T-helper 2 cell treated with Interferon-gamma antibody and Interleukin-4, amounts not matched to agents 5 μg/mL and 100 μg/mL, for 36 hours (primary cell): ENCODE measurements around the gene UBR2.

ENCODE experiments used
- DNase-seq: peaks from one replicate; pipeline ENCODE4 v3.0.0; 2021; ENCODE audit warnings: low spot score
- H3K27ac Mint-ChIP-seq: one replicate; pipeline ENCODE4 v1.8.0; 2021; ENCODE audit warnings: mild to moderate bottlenecking, mixed read lengths
- H3K27me3 Mint-ChIP-seq: one replicate; pipeline ENCODE4 v1.8.0; 2021; ENCODE audit warnings: low read depth, mixed read lengths
- H3K36me3 Mint-ChIP-seq: one replicate; pipeline ENCODE4 v1.8.0; 2021; ENCODE audit warnings: low read depth, mixed read lengths
- H3K4me1 Mint-ChIP-seq: one replicate; pipeline ENCODE4 v1.8.0; 2021; ENCODE audit warnings: low read depth, mixed read lengths
- H3K4me3 Mint-ChIP-seq: one replicate; pipeline ENCODE4 v1.8.0; 2022; ENCODE audit warnings: mild to moderate bottlenecking, moderate library complexity, mixed read lengths
- H3K9me3 Mint-ChIP-seq: one replicate; pipeline ENCODE4 v1.8.0; 2021; ENCODE audit warnings: mixed read lengths

Gene UBR2

DNA sequence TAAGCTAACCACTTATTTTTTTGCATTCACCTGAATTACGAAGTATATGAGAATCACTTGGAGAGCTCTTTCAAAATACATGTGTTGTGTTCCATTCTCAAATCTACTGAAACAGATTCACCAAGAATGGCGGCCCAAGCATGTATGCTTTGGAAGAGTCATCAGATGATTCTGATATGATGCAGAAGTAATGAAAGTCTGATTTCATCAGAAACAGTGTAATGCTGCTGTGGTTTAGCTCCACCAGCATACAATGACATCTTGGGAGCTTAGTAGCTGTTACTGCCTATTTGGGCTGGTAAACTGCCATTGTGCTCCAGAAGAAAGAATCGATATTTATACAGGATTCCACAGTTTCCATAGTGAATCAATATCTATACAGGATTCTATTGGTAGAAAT is 52.9 kb downstream of the UBR2 start:
- H3K27me3 Mint-ChIP-seq = no peaks in the 10 kb centered on the region
- peaks cover 29% of the 10 kb centered on the region for H3K4me1 Mint-ChIP-seq
- peak; percentile 8 for DNase-seq
- peak overlapping the region; percentile 6 for H3K4me3 Mint-ChIP-seq
- peak overlapping the region; percentile 5 for H3K27ac Mint-ChIP-seq
- H3K36me3 Mint-ChIP-seq = peaks cover 59% of the 10 kb centered on the region
- no peaks in the 10 kb centered on the region for H3K9me3 Mint-ChIP-seq

DNA sequence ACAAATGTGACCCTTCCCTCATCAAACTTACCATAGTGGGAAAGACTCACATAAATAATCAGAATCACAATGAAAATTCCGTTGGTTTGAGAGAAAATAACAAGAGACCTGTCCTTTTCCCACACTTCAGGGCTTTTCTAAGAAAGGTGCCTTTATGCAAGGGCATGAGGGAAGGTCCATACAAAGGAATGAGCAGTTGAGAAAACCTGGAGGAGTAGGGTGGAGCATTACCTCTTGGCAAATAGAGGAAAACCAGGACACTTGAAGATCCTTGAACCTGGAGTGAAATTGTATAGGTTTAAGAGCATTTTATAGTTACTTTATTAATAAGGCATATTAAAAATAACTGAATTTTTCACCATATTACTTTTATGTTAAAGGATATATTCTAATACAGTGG is 54.3 kb downstream of the UBR2 start:
- Mint-ChIP-seq H3K27ac (no peak overlapping the region), H3K9me3 (no peaks in the 10 kb centered on the region), H3K4me3 (no peak overlapping the region), H3K4me1 (peaks cover 28% of the 10 kb centered on the region), H3K36me3 (peaks cover 58% of the 10 kb centered on the region), H3K27me3 (no peaks in the 10 kb centered on the region)
- DNase-seq = no peak

DNA sequence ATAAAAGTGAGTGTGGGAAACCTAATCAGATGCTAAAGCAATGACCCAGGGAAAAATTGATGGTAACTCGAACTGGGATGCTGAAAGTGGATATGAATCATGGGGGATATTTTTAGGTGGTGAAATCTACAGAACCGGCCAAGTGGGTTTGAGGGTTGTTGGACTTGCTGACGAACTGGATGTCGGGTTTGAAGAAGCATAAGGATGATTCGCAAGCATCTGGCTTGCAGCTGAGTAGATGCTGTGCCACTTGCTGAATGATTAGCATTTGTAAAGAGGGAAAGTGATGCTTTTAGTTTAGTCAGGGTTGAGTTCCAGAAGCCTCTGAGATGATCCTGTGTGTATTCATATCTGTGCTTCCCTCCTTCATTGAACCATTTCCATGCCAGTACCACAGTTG is 54.9 kb downstream of the UBR2 start:
- no peak for DNase-seq
- Mint-ChIP-seq H3K4me1 (peaks cover 27% of the 10 kb centered on the region), H3K9me3 (no peaks in the 10 kb centered on the region), H3K27me3 (no peaks in the 10 kb centered on the region), H3K27ac (no peak overlapping the region), H3K4me3 (no peak overlapping the region), H3K36me3 (peaks cover 59% of the 10 kb centered on the region)

DNA sequence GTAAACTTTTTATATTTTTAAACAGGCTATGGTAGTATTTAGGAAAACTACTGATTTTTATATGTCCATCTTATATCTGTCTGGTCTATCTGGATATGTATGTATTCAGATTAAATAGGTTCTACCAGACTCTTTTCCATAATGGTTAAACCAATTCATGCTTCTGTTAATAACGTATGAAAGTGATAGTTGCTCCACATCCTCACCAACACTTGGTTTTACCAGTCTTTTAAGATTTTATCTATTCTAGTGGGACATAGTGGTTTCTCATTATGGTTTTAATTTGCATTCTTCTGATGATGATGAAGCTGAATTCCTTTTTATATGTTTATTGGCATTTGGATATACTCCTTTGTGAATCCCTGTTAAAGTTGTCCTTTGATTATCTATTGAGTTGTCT is 56.1 kb downstream of the UBR2 start:
- DNase-seq = no peak

DNA sequence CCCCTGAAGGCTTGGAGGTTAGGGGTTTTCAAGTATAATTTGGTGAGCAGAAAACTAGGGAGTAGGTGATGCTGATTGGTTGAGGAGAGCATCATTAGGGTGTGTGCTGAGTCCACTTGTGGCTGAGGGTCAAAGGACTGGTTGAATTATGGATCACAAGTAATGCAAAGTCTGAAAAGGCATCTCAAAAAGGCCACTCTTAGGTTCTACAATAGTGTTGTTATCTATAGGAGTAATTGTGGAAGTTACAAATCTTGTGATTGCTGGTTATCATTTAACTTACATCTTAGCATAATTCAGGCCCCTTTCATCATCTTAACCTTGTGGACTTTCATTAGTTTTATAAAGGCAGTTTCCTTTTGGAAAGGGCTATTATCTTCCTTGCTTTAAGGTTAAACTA is 60.8 kb downstream of the UBR2 start:
- no peak overlapping the region for H3K4me3 Mint-ChIP-seq
- no peak overlapping the region for H3K27ac Mint-ChIP-seq
- peaks cover 8% of the 10 kb centered on the region for H3K4me1 Mint-ChIP-seq
- no peaks in the 10 kb centered on the region for H3K9me3 Mint-ChIP-seq
- DNase-seq = no peak
- no peaks in the 10 kb centered on the region for H3K27me3 Mint-ChIP-seq
- peaks cover 47% of the 10 kb centered on the region for H3K36me3 Mint-ChIP-seq

More for the DNA sequence above, 56.1 kb downstream of the UBR2 start:
- no peak overlapping the region for H3K4me3 Mint-ChIP-seq
- peaks cover 28% of the 10 kb centered on the region for H3K4me1 Mint-ChIP-seq
- peaks cover 66% of the 10 kb centered on the region for H3K36me3 Mint-ChIP-seq
- H3K27ac Mint-ChIP-seq = no peak overlapping the region
- no peaks in the 10 kb centered on the region for H3K27me3 Mint-ChIP-seq
- H3K9me3 Mint-ChIP-seq = no peaks in the 10 kb centered on the region

DNA sequence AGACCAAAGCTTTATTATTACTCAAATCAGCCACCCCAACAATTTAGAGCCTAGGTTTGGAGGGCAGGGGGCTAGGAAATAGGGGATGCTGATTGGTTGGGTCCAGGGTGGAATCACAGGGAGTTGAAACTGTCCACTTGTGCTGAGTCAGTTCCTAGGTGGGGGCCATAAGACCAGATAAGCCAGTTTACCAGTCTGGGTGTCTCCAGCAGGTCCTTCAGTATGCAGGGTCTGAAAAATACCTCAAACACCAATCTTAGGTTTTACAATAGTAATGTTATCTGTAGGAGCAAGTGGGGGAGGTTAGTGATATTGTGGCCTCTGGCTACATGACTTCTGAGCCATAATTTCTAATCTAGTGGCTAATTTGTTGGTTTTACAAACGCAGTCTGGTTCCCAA is 63.2 kb downstream of the UBR2 start:
- H3K4me3 Mint-ChIP-seq = no peak overlapping the region
- peaks cover 41% of the 10 kb centered on the region for H3K36me3 Mint-ChIP-seq
- DNase-seq = no peak
- H3K4me1 Mint-ChIP-seq = peaks cover 7% of the 10 kb centered on the region
- H3K9me3 Mint-ChIP-seq = no peaks in the 10 kb centered on the region
- H3K27me3 Mint-ChIP-seq = no peaks in the 10 kb centered on the region
- no peak overlapping the region for H3K27ac Mint-ChIP-seq

DNA sequence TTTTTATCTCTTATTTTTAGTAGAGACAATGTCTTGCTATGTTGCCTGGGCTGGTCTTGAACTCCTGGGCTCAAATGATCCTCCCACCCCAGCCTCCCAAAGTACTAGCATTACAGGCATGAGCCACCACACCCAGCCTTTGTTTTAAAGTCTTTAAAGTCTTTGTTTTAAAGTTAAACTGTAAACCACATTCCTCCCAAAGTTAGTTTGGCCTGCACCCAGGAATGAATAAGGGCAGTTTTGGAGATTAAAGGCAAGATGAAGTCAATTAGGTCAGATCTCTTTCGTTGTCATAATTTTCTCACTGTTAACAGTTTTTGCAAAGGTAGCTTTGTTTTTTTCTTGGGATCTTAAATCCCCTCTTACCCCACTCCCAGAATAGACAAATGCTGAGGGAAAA is 63.8 kb downstream of the UBR2 start:
- DNase-seq = no peak
- H3K4me1 Mint-ChIP-seq = peaks cover 7% of the 10 kb centered on the region
- no peaks in the 10 kb centered on the region for H3K9me3 Mint-ChIP-seq
- no peak overlapping the region for H3K4me3 Mint-ChIP-seq
- peaks cover 45% of the 10 kb centered on the region for H3K36me3 Mint-ChIP-seq
- H3K27me3 Mint-ChIP-seq = no peaks in the 10 kb centered on the region
- H3K27ac Mint-ChIP-seq = peak overlapping the region; percentile 39

DNA sequence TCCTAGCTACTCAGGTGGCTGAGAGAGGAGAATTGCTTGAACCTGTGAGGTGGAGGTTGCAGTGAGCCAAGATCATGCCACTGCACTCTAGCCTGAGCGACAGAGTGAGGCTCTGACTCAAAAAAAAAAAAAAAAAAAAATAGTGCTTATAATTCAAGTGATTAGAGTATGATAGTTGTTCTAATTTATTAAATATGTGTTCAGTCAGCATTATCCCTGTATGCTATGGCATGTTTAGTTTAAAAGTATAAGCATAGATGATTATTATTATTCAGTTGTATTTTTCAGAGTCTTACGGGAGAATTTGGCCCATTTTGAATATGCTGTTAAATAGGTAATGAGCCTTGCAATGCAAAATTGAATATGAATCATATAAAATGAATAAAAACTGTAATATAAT is 64.8 kb downstream of the UBR2 start:
- Mint-ChIP-seq H3K36me3 (peaks cover 48% of the 10 kb centered on the region), H3K27ac (no peak overlapping the region), H3K4me1 (peaks cover 7% of the 10 kb centered on the region), H3K9me3 (no peaks in the 10 kb centered on the region), H3K27me3 (no peaks in the 10 kb centered on the region), H3K4me3 (no peak overlapping the region)
- DNase-seq = no peak

DNA sequence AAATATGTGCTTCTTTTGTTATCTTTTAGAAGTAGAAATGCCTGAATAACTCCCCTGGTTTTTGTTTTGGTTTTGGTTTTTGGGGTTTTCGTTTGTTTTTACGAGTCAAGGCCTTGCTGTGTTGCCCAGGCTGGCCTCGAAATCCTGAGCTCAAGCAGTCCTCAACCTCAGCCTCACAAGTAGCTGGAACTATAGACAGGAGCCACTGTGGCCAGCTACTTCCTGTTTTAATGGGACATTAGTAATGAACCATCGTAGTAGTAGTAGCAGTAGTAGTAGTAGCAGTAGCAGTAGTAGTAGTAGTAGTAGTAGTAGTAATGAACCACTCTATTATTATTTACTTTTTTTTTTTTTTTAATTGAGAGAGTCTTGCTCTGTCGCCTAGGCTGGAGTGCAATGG is 66.0 kb downstream of the UBR2 start:
- H3K27me3 Mint-ChIP-seq = no peaks in the 10 kb centered on the region
- no peaks in the 10 kb centered on the region for H3K9me3 Mint-ChIP-seq
- peaks cover 5% of the 10 kb centered on the region for H3K4me1 Mint-ChIP-seq
- H3K4me3 Mint-ChIP-seq = no peak overlapping the region
- DNase-seq = no peak
- peaks cover 40% of the 10 kb centered on the region for H3K36me3 Mint-ChIP-seq
- H3K27ac Mint-ChIP-seq = peak overlapping the region; percentile 79

DNA sequence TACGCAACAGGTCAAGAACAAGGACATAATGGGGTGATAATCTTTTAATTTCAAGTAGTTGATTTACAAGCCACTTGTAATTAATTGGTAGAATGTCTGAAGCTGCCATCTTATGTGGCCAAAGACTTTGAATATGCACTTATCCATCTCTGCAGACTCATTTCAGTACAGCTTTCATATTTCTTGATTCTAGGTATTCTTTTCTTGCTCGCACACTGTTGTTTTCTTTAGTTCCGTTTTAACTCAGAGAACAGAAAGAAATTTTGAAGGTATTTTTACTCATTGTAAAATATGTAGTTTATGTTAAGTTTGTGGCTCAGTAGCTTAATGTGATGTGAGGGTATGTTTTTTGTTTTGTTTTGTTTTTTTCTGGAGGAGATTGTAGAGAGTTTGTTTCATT is 73.9 kb downstream of the UBR2 start:
- peaks cover 21% of the 10 kb centered on the region for H3K4me1 Mint-ChIP-seq
- no peaks in the 10 kb centered on the region for H3K27me3 Mint-ChIP-seq
- peak overlapping the region; percentile 26 for H3K4me3 Mint-ChIP-seq
- H3K36me3 Mint-ChIP-seq = peaks cover 47% of the 10 kb centered on the region
- peak overlapping the region; percentile 62 for H3K27ac Mint-ChIP-seq
- no peaks in the 10 kb centered on the region for H3K9me3 Mint-ChIP-seq
- no peak for DNase-seq

DNA sequence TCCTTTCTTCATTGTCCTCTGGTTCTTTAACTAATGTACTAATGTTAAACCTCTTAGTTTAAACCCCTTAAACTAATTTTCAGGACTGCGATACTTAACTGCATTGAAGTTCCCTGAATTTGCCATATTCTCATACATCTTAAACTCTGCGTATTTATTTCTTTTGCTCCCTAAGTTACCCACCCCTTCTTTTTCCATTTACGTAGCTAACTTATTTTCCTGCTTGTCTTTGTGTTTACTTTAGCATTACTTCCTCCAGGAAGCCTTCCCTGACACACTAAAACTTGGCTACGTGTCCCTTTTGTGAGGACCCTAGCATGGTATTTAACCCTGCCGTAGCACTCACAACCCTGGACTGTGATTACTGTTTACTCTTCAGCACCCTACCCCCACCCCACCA is 79.0 kb downstream of the UBR2 start:
- Mint-ChIP-seq H3K36me3 (peaks cover 39% of the 10 kb centered on the region), H3K9me3 (no peaks in the 10 kb centered on the region), H3K27ac (no peak overlapping the region), H3K4me1 (peaks cover 13% of the 10 kb centered on the region), H3K27me3 (no peaks in the 10 kb centered on the region), H3K4me3 (no peak overlapping the region)
- DNase-seq = no peak

DNA sequence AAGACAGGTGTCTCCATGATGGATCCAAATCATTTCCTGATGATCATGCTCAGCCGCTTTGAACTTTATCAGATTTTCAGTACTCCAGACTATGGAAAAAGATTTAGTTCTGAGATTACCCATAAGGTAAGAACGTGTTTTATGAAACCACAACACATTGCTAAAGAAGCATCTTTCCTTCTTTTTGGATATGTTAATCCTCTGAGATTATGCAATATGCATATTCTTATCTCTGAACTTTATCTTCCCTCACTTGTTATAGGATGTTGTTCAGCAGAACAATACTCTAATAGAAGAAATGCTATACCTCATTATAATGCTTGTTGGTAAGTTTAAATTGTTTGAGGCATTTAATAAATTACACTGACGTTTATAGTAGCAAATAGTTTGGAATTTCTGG is 80.4 kb downstream of the UBR2 start:
- Mint-ChIP-seq H3K36me3 (peaks cover 36% of the 10 kb centered on the region), H3K27me3 (no peaks in the 10 kb centered on the region), H3K27ac (no peak overlapping the region), H3K9me3 (no peaks in the 10 kb centered on the region), H3K4me3 (no peak overlapping the region), H3K4me1 (no peaks in the 10 kb centered on the region)
- no peak for DNase-seq

DNA sequence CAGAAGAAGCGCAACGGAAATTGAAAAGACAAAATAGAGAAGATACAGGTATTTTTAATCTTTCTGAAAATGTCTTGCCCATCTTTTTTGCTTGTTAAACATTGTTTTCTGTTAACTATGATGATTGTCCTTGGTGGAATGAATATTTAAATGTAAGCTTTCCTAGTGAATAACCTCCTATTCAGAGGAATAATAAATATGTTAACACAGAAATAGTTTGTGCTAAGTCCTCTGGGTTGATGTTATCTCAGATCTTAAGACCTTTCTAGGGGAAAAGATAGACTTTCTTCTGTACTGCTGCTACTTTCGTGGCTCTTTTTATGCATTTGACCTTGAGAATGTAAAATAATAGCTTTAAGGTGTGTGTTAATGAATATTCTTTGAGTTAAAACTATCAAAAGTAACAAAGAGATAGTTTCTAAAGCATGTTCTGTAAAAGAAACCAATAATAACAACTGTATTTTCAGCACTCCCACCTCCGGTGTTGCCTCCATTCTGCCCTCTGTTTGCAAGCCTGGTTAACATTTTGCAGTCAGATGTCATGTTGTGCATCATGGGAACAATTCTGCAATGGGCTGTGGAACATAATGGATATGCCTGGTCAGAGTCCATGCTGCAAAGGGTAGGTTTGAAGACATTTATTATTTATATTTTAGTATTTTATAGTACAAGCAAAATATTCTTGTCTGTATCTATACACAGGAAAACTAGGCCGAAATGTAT is 88.4 kb downstream of the UBR2 start:
- no peak overlapping the region for H3K27ac Mint-ChIP-seq
- DNase-seq = no peak
- peaks cover 45% of the 10 kb centered on the region for H3K36me3 Mint-ChIP-seq
- no peaks in the 10 kb centered on the region for H3K27me3 Mint-ChIP-seq
- no peaks in the 10 kb centered on the region for H3K4me1 Mint-ChIP-seq
- no peaks in the 10 kb centered on the region for H3K9me3 Mint-ChIP-seq
- no peak overlapping the region for H3K4me3 Mint-ChIP-seq

DNA sequence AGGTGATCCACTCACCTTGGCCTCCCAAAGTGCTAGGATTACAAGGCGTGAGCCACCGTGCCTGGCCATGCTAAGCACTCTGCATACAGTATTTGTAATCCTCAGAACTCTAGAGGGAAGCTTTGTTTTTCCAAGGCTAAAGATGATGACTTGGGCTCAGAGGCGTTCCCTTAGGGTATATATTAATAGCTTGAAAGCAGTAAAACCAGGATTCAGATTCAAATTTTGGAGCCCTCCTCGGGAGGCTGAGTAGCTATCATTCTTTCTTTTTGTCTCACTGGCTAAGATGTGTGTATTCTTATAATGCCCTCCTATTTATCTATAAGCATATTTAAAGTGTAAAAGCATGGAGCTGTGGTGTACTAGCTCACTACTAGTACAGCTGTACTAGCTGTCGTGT is 90.0 kb downstream of the UBR2 start:
- no peak overlapping the region for H3K27ac Mint-ChIP-seq
- peaks cover 47% of the 10 kb centered on the region for H3K36me3 Mint-ChIP-seq
- DNase-seq = no peak
- H3K9me3 Mint-ChIP-seq = no peaks in the 10 kb centered on the region
- no peaks in the 10 kb centered on the region for H3K4me1 Mint-ChIP-seq
- no peak overlapping the region for H3K4me3 Mint-ChIP-seq
- no peaks in the 10 kb centered on the region for H3K27me3 Mint-ChIP-seq

DNA sequence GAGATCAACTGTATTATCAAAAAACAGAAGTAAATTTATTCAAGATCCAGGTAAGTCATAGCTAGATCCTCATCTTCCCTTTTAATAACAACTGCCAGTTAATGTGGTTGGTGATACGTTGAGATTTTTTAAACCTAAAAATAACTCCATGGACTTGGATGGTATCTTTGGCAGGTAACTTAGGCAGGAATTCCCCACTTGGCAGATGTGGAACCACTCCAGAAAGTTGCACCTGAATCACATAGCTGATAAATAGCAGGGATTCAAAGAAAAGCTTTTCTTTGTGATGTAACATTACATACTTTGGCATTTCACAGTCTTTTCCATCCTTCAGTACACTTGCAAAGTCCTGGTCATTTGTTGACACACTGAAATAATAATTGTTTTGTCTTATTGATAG is 96.0 kb downstream of the UBR2 start:
- H3K4me1 Mint-ChIP-seq = no peaks in the 10 kb centered on the region
- H3K27me3 Mint-ChIP-seq = no peaks in the 10 kb centered on the region
- no peaks in the 10 kb centered on the region for H3K9me3 Mint-ChIP-seq
- peaks cover 39% of the 10 kb centered on the region for H3K36me3 Mint-ChIP-seq
- H3K4me3 Mint-ChIP-seq = no peak overlapping the region
- no peak overlapping the region for H3K27ac Mint-ChIP-seq
- no peak for DNase-seq
